Astrocyte of the cerebellum (primary cell): ENCODE measurements around the gene ALOX12.

ENCODE experiments used
- DNase-seq: peaks from one replicate; pipeline ENCODE4 v3.0.0-alpha.2; 2011; ENCODE audit warnings: low read depth
- H3K4me3 ChIP-seq: 2 replicates; pipeline ENCODE4 v1.5.1; 2011; ENCODE audit warnings: mild to moderate bottlenecking, low read depth, low read length, moderate library complexity
- in situ Hi-C: cut with HindIII; loops from 2 replicates; pipeline ENCODE4 v1.10.0; 2017; ENCODE audit warnings: low sequenced_read_pairs
- TF ChIP-seq, protein P1 (sequence below): IDR thresholded peaks from 2 replicates; pipeline ENCODE4 v1.5.1; 2012; ENCODE audit warnings: low read length, low read depth, moderate library complexity, mild to moderate bottlenecking; ENCODE audit errors: missing control alignments

Gene ALOX12

GRCh38 chr17:7038025-7038862 lies 42.4 kb downstream of the ALOX12 start:
- TF ChIP-seq, protein P1, sequence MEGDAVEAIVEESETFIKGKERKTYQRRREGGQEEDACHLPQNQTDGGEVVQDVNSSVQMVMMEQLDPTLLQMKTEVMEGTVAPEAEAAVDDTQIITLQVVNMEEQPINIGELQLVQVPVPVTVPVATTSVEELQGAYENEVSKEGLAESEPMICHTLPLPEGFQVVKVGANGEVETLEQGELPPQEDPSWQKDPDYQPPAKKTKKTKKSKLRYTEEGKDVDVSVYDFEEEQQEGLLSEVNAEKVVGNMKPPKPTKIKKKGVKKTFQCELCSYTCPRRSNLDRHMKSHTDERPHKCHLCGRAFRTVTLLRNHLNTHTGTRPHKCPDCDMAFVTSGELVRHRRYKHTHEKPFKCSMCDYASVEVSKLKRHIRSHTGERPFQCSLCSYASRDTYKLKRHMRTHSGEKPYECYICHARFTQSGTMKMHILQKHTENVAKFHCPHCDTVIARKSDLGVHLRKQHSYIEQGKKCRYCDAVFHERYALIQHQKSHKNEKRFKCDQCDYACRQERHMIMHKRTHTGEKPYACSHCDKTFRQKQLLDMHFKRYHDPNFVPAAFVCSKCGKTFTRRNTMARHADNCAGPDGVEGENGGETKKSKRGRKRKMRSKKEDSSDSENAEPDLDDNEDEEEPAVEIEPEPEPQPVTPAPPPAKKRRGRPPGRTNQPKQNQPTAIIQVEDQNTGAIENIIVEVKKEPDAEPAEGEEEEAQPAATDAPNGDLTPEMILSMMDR = no peak
- in situ Hi-C loops = no loop called here
- no peak for DNase-seq
- no peak overlapping the region for H3K4me3 ChIP-seq

DNA sequence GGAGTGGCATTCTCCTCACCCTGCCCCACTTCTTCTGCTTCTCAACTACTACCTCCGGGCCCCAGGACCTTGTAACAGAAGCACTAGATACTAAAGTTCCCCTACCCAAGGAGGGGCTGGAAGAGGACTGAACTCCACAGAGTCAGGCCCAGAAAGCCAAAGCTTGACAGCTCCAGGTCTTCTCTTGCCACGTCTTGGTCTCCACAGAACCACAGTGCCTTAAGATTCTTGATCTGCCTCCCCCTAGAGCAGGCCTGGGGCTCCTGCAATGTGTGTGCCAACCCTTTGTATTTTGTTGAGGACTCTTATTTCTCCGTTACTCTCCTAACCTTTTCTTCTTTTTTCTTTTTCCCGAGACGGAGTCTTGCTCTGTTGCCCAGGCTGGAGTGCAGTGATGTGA lies 44.0 kb downstream of the ALOX12 start:
- in situ Hi-C loops = no loop called here
- TF ChIP-seq, protein P1 = no peak
- no peak overlapping the region for H3K4me3 ChIP-seq
- DNase-seq = no peak

DNA sequence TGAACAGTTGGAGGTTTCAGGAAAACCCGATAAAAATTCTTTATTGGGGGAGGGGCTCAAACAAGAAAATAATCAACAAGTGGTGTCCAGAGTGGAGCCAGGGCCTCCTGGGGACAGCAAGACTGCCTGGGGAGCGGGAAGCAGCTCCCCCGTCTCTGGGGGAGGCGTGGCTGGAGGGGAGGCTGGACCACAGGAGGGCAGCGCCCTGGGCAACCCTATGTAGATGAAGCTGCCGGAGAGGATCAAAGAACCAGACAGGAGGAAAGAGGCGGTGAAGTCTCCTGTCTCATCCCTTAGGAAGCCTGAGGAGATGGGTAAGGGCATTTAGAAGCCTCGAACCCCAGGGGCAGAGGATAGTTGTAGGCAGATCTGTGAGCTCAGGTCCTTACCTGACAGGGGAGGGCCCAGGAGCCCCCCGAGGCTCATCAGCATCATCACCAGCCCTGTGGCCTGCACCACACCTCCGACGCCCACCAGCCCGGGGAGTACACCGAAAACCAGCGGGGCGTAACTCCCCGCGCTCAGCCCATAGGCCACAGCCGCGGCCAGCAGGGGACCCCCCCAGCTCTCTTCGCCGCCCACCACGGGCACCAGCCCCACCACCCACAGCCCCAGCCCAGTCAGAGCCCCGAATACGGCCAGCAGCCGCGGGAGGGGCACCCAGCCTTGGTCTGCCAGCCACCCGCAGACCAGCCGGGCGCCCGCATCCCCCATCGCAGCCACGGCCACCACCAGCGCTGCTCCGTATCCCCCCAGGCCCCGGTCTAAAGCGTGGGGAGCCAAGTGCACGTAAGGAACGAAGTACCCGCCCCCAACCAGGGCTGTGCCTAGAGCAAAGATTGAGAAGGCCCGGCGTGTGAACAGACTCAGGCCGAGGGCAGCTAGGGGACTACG lies 46.0 kb downstream of the ALOX12 start:
- in situ Hi-C loops = no loop called here
- no peak overlapping the region for H3K4me3 ChIP-seq
- DNase-seq = no peak
- TF ChIP-seq, protein P1 = no peak

DNA sequence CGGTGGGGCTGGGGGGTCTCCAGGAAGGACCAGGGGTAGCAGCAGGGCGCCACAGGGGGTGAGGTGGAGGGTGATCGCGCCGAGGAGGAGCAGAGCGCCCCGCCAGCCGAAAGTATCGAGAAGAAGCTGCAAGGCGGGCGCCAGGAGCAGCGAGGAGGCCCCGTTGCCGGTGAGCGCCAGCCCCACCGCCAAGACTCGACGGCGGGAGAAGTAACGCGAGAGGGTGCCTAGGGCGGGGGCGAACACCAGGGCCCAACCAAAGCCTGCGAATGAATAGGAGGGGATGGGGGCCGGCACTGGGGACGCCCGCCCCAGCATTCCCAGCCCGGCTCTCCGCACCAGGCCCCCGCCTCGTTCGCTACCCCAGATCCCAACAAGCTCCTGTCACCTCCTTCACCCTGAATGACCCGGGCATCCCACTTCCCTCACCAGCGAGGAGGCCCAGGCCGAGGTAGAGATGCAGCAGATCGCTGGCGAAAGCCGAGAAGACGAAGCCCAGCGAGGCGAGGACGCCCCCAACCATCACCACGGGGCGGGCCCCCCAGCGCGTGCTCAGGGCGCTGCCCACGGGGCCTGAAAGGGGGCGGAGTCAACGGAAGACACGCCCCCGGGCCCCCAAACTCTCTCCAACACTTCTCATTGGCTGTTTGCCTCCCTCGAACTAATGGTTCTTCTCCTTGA lies 46.8 kb downstream of the ALOX12 start:
- TF ChIP-seq, protein P1 = no peak
- no peak overlapping the region for H3K4me3 ChIP-seq
- no peak for DNase-seq
- in situ Hi-C loops = no loop called here

GRCh38 chr17:7043182-7043496 lies 47.3 kb downstream of the ALOX12 start:
- in situ Hi-C loops = no loop called here
- TF ChIP-seq, protein P1 = no peak
- no peak for DNase-seq
- peak overlapping the region; percentile 27 for H3K4me3 ChIP-seq

GRCh38 chr17:7043497-7044198 lies 47.8 kb downstream of the ALOX12 start, which contains the start of gene SLC16A11:
Gene SLC16A11 (minus strand): TSS chr17:7044092. CDS start chr17:7043513, 579 bp downstream.
- H3K4me3 ChIP-seq = peak within 1 kb of the TSS; percentile 27
- DNase-seq = no peak

More at GRCh38 chr17:7043497-7044198, 47.8 kb downstream of the ALOX12 start, which contains the start of gene SLC16A11:
- TF ChIP-seq, protein P1 = no peak
- in situ Hi-C loops = no loop called here
